OCI-LY1 (cell line): ENCODE data around the gene RAPGEF2.
"Not testable (repeated sequence)": the region's sequence is repeated elsewhere in the genome, so short reads cannot be mapped to it uniquely, and the experiment has no call there.

Experiments
- H2AFZ ChIP-seq: fragments of 200-600 bp; sonication (generic), shearing (Covaris generic); 2 replicates; pipeline ENCODE4 v1.6.0; 2014; ENCODE audit warnings: antibody characterized with exemption, mild to moderate bottlenecking, low read length
- H3F3A ChIP-seq: fragments of 200-600 bp; sonication (generic), shearing (Covaris generic); 2 replicates; pipeline ENCODE4 v1.6.0; 2014; ENCODE audit warnings: mild to moderate bottlenecking, antibody characterized with exemption, low read length, moderate library complexity; ENCODE audit not compliant: insufficient read depth
- H3K27ac ChIP-seq: fragments of 200-600 bp; sonication (generic); 2 replicates; pipeline ENCODE4 v1.5.1; 2014; ENCODE audit warnings: low read length, mixed run types, mild to moderate bottlenecking, low read depth; ENCODE audit not compliant: poor library complexity, severe bottlenecking
- H3K27me3 ChIP-seq: fragments of 200-600 bp; sonication (generic); 2 replicates; pipeline ENCODE4 v1.6.0; 2014; ENCODE audit warnings: antibody characterized with exemption, mild to moderate bottlenecking, low read length, moderate library complexity; ENCODE audit not compliant: insufficient read depth
- H3K36me3 ChIP-seq: fragments of 200-600 bp; sonication (generic); 2 replicates; pipeline ENCODE4 v1.6.1; 2014; ENCODE audit warnings: mild to moderate bottlenecking, antibody characterized with exemption, low read length, moderate library complexity, mixed read lengths; ENCODE audit not compliant: insufficient read depth
- H3K4me1 ChIP-seq: fragments of 200-600 bp; sonication (generic); 2 replicates; pipeline ENCODE4 v1.5.1; 2014; ENCODE audit warnings: mild to moderate bottlenecking, low read length, moderate library complexity; ENCODE audit not compliant: insufficient read depth, severe bottlenecking
- H3K4me2 ChIP-seq: fragments of 200-600 bp; sonication (generic), shearing (Covaris generic); 2 replicates; pipeline ENCODE4 v1.6.1; 2014; ENCODE audit warnings: low read length
- H3K4me3 ChIP-seq: fragments of 200-600 bp; sonication (generic); 2 replicates; pipeline ENCODE4 v1.5.1; 2014; ENCODE audit warnings: low read length, low read depth, mild to moderate bottlenecking, mixed read lengths; ENCODE audit not compliant: poor library complexity, severe bottlenecking
- H3K79me2 ChIP-seq: fragments of 200-600 bp; shearing (Covaris generic); 2 replicates; pipeline ENCODE4 v1.6.1; 2016; ENCODE audit warnings: mixed run types, low read length, mixed read lengths; ENCODE audit not compliant: insufficient read depth
- H3K9ac ChIP-seq: fragments of 200-600 bp; sonication (generic), shearing (Covaris generic); 2 replicates; pipeline ENCODE4 v1.6.1; 2014; ENCODE audit warnings: mild to moderate bottlenecking, low read length, mixed read lengths
- H3K9me2 ChIP-seq: fragments of 200-600 bp; sonication (generic), shearing (Covaris generic); 2 replicates; pipeline ENCODE4 v1.6.1; 2014; ENCODE audit warnings: low read depth, mild to moderate bottlenecking, low read length, mixed read lengths
- H3K9me3 ChIP-seq: fragments of 200-600 bp; shearing (Covaris generic); 2 replicates; pipeline ENCODE4 v1.6.1; 2014; ENCODE audit warnings: low read length, mixed read lengths
- H4K20me1 ChIP-seq: fragments of 200-600 bp; sonication (generic), shearing (Covaris generic); 2 replicates; pipeline ENCODE4 v1.6.0; 2016; ENCODE audit warnings: mild to moderate bottlenecking, low read length; ENCODE audit not compliant: insufficient read depth
- CTCF ChIP-seq: fragments of 200-600 bp; sonication (generic), shearing (Covaris generic); IDR thresholded peaks from 2 replicates; pipeline ENCODE4 v1.5.1; 2017; ENCODE audit warnings: mild to moderate bottlenecking, antibody characterized with exemption, low read length, moderate library complexity, mixed read lengths
- EZH2 ChIP-seq: fragments of 200-600 bp; sonication (generic), shearing (Covaris generic); IDR thresholded peaks from 2 replicates; pipeline ENCODE4 v1.8.0; 2017; ENCODE audit warnings: borderline replicate concordance, mixed run types, mild to moderate bottlenecking, antibody characterized with exemption, low read length, moderate library complexity, mixed read lengths

The RAPGEF2 gene

GRCh38 chr4:159248384-159249178 lies 145.7 kb downstream of the RAPGEF2 start:
- no peak overlapping the region for H3K9ac ChIP-seq
- H2AFZ ChIP-seq = no peak overlapping the region
- H3K4me3 ChIP-seq = no peak overlapping the region
- H3K27ac ChIP-seq = no peak overlapping the region
- no peak for TF ChIP-seq EZH2
- TF ChIP-seq CTCF = no peak
- H3K36me3 ChIP-seq = no peaks in the 10 kb centered on the region
- no peaks in the 10 kb centered on the region for H3F3A ChIP-seq
- no peaks in the 10 kb centered on the region for H3K79me2 ChIP-seq
- H3K4me2 ChIP-seq = no peak overlapping the region
- no peaks in the 10 kb centered on the region for H4K20me1 ChIP-seq
- no peaks in the 10 kb centered on the region for H3K27me3 ChIP-seq
- no peaks in the 10 kb centered on the region for H3K9me2 ChIP-seq
- no peaks in the 10 kb centered on the region for H3K9me3 ChIP-seq
- no peaks in the 10 kb centered on the region for H3K4me1 ChIP-seq

- no peaks in the 10 kb centered on the region for H3K4me1 ChIP-seq
- H3K36me3 ChIP-seq = no peaks in the 10 kb centered on the region
These were observed 148.0 kb downstream of the RAPGEF2 start for GRCh38 chr4:159250751-159251325.

GRCh38 chr4:159251580-159251979 lies 148.7 kb downstream of the RAPGEF2 start:
- H3K4me2 ChIP-seq, H2AFZ ChIP-seq, H3K36me3 ChIP-seq, H3K9me3 ChIP-seq, H3K79me2 ChIP-seq, H3K27ac ChIP-seq, H3F3A ChIP-seq, H3K9ac ChIP-seq, H3K4me3 ChIP-seq, H3K9me2 ChIP-seq, H3K4me1 ChIP-seq, H3K27me3 ChIP-seq, H4K20me1 ChIP-seq: not testable (repeated sequence)

More at GRCh38 chr4:159250751-159251325, 148.0 kb downstream of the RAPGEF2 start:
- Histone ChIP-seq H3K4me2 (no peak overlapping the region), H4K20me1 (no peaks in the 10 kb centered on the region), H3K9me3 (no peaks in the 10 kb centered on the region), H2AFZ (no peak overlapping the region), H3K9me2 (no peaks in the 10 kb centered on the region), H3F3A (no peaks in the 10 kb centered on the region), H3K27ac (no peak overlapping the region), H3K4me3 (no peak overlapping the region), H3K79me2 (no peaks in the 10 kb centered on the region), H3K9ac (no peak overlapping the region), H3K27me3 (no peaks in the 10 kb centered on the region)
- TF ChIP-seq CTCF (no peak), EZH2 (no peak)

GRCh38 chr4:159252491-159252890 lies 149.6 kb downstream of the RAPGEF2 start:
- Histone ChIP-seq H2AFZ (no peak overlapping the region), H3F3A (no peaks in the 10 kb centered on the region), H4K20me1 (no peaks in the 10 kb centered on the region), H3K36me3 (no peaks in the 10 kb centered on the region), H3K27me3 (no peaks in the 10 kb centered on the region), H3K4me1 (no peaks in the 10 kb centered on the region), H3K27ac (no peak overlapping the region), H3K4me2 (no peak overlapping the region), H3K9ac (no peak overlapping the region), H3K4me3 (no peak overlapping the region), H3K9me2 (no peaks in the 10 kb centered on the region), H3K9me3 (no peaks in the 10 kb centered on the region), H3K79me2 (no peaks in the 10 kb centered on the region)
- TF ChIP-seq CTCF (no peak), EZH2 (no peak)
